ENCODE measurements around the gene TMEM266.

DNA sequence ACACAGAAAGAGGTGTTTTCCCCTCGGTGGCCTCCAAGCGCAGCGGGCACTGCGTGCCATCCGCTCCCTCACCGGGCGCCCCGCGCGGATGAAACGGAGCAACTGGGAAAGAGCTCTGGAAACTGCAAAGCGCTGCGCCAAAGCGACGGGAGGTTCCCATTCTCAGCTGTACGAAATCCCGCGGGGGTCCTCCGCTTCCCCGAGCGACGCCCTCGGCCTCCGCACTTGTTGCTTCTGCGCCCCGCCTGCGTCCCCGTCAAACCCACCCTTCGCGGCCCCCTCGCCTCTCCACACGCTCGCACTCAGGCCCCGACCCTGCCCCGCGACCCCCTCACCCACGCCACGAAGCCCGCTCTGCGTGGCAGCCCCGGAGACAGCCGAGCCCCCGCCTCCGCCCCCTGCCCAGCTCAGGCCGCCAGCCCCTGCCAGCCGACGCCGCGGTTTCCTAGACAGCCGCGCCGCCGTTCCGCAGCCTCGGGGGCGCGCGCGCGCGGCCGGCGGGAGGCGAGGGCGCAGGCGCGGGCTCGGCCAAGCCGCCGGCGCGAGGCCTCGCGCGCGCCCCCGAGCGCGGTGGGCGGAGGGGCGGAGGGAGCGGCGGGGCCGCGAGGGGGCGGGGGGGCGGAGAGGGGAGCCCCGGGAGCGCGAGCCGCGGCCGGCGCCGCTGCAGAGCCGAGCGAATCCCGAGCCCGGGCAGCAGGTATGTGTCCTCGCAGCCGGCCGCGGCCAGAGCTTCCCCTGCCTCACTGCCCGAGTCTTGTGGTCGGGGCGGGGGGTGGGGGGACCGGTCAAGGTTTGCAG lies at the start of gene TMEM266:
- TF ChIP-seq, protein P1, sequence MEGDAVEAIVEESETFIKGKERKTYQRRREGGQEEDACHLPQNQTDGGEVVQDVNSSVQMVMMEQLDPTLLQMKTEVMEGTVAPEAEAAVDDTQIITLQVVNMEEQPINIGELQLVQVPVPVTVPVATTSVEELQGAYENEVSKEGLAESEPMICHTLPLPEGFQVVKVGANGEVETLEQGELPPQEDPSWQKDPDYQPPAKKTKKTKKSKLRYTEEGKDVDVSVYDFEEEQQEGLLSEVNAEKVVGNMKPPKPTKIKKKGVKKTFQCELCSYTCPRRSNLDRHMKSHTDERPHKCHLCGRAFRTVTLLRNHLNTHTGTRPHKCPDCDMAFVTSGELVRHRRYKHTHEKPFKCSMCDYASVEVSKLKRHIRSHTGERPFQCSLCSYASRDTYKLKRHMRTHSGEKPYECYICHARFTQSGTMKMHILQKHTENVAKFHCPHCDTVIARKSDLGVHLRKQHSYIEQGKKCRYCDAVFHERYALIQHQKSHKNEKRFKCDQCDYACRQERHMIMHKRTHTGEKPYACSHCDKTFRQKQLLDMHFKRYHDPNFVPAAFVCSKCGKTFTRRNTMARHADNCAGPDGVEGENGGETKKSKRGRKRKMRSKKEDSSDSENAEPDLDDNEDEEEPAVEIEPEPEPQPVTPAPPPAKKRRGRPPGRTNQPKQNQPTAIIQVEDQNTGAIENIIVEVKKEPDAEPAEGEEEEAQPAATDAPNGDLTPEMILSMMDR (IDR thresholded peaks at IDR 0.05), result no peak
- TF ChIP-seq POLR2A (IDR thresholded peaks at IDR 0.05), result no peak
- no peak for TF ChIP-seq POLR2AphosphoS5 (IDR thresholded peaks at IDR 0.05)
- TF ChIP-seq EP300 (IDR thresholded peaks at IDR 0.05), result no peak

All from sigmoid colon (tissue), 4 donors.